NCI-H526 treated with DMSO at 0.1 percent for 48 hours (cell line): Measurements from ENCODE around the gene ZNF432.
"Not testable (repeated sequence)": the region's sequence is repeated elsewhere in the genome, so short reads cannot be mapped to it uniquely, and the experiment has no call there.

Experiments used
- DNase-seq: peaks from one replicate; lab custom pipeline; 2025; lab: John Stamatoyannopoulos, UW

The ZNF432 gene

GRCh38 chr19:52048555-52049501 is at the start of gene ZNF432:
TSS of gene ZNF432 (minus strand) at chr19:52048838. CDS start at chr19:52046868, 1,970 bp downstream.
- peak; percentile 93 for DNase-seq

DNA sequence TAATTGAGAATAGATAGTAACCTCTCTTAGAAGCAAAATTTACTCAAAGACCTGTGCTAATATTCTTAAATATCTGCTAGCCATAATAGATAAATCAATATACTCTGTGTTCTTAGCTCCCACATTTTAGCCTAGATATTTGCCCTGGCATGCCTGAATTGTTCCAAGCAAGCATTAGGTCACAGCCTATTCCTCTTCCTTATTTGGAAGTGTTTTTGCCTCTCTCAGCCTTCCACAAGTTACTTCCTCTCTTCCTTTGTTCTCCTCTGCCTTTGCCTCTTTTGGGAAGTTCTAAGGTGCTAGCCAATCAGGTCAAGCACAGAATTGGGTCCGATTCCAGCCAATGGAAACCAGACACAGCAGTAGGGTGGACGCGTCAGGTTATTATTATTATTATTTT is 47.8 kb upstream of the ZNF432 start:
- DNase-seq, result not testable (repeated sequence)

GRCh38 chr19:52095172-52096014 is 46.8 kb upstream of the ZNF432 start, which contains the start of gene ZNF841:
TSS of gene ZNF841 (minus strand) at chr19:52095765. CDS start at chr19:52084801, 10,964 bp downstream.
- peak; percentile 96 for DNase-seq

DNA sequence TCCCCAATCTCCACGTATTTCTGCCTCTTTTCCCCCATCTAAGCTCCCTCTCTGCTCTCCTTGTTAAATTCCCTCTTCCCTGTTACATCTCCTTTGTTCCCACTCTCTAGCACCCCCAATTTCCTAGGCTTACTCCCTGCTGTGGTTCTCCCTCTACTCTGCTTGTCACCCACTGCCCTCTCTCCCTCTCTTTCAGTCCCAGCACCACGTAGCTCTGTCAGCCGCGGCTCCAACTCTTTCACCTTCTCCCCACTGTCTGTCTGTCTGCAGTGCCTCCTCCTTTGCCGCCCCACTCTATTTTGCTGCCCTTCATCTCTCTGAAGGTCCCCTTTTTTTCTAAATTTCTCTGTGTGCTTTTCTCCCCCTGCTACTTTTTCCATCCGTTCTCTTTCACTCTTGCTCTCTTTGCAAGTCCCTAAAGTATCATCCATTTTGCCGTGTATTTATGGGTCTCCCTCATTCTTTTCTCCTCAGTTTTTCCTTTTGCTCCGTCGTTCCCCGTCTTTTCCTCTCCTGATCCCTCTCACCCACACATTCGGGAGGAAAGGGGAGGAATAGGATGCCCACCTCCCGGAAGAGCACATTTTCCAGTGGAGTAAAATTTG is 46.0 kb upstream of the ZNF432 start:
- DNase-seq, result no peak

DNA sequence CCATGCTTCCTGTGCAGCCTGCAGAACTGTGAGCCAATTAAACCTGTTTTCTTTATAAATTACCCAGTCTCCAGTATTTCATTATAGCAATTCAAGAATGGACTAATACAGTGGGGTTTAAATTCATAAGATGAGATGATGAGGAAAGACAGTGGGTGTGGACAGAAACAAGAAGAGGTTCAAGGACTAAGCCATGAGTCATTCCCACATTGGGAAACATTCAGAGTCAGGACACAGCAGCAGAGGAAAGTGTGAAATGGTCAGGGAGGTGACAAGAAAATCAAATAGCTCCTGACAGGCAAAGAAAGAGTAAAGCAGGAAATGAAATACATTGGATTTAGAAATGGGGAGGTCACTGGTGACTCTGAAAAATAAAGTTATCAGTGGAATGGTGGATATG is 37.8 kb upstream of the ZNF432 start:
- no peak for DNase-seq

GRCh38 chr19:52070496-52070895 is 21.9 kb upstream of the ZNF432 start:
- no peak for DNase-seq

DNA sequence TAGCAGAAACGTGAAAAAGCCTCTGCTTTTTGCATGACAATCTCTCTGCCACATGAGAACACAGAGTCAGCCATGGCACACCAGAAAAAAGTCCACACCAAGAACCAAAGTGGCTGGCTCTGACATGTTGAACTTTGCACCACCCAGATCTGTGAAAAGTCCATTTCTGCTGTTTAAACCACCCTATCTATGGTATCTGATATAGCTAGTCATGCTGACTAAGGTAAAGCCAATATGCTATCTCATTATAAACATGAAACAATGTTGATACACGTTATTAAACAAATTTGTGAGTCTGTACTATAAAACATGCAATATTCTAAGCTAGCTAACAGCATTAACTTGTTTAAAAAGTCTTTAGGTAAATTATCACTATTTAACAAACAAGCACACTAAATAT is 21.0 kb upstream of the ZNF432 start:
- DNase-seq, result no peak

DNA sequence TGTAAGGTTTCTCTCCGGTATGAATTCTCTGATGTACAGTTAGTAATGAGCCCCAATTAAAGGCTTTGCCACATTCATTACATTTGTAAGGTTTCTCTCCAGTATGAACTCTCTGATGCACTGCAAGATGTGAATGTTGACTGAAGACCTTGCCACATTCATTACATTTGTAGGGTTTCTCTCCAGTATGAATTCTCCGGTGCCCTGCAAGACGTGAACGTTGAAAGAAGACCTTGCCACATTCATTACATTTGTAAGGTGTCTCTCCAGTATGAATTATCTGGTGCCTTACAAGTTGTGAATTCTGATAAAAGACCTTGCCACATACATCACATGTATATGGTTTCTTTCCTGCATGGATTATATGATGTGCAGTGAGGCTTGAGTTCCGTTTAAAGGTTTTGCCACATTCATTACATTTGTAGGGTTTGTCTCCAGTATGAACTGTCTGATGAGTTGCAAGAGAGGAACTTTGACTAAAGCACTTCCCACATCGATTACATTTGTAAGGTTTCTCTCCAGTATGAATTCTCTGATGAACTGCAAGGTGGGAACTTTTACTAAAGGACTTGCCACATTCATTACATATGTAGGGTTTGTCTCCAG is 17.7 kb upstream of the ZNF432 start:
- DNase-seq, result no peak

GRCh38 chr19:52065399-52065798 is 16.8 kb upstream of the ZNF432 start:
- no peak for DNase-seq

DNA sequence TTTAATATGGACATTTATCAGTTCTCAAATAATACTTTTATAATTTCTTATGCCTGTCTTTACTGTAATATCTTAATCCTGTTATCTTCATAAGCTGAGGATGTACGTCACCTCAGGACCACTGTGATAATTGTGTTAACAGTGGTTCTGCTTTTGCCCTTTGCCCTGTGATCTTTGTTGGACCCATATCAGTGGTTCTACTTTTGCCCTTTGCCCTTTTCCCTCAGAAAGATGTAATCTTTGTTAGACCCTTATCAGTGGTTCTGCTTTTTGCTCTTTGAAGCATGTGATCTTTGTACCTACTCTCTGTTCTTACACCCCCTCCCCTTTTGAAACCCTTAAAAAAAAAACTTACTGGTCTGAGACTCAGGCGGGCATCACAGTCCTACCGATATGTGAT is 7.8 kb upstream of the ZNF432 start:
- DNase-seq, result not testable (repeated sequence)

- not testable (repeated sequence) for DNase-seq
Observed at GRCh38 chr19:52051736-52052135, 3.1 kb upstream of the ZNF432 start.

- no peak for DNase-seq
Observed at GRCh38 chr19:52039169-52039568, 9.5 kb downstream of the ZNF432 start.

GRCh38 chr19:52034051-52034728 is 14.4 kb downstream of the ZNF432 start:
- no peak for DNase-seq

GRCh38 chr19:52028780-52029123 is 19.9 kb downstream of the ZNF432 start:
- peak; percentile 76 for DNase-seq

DNA sequence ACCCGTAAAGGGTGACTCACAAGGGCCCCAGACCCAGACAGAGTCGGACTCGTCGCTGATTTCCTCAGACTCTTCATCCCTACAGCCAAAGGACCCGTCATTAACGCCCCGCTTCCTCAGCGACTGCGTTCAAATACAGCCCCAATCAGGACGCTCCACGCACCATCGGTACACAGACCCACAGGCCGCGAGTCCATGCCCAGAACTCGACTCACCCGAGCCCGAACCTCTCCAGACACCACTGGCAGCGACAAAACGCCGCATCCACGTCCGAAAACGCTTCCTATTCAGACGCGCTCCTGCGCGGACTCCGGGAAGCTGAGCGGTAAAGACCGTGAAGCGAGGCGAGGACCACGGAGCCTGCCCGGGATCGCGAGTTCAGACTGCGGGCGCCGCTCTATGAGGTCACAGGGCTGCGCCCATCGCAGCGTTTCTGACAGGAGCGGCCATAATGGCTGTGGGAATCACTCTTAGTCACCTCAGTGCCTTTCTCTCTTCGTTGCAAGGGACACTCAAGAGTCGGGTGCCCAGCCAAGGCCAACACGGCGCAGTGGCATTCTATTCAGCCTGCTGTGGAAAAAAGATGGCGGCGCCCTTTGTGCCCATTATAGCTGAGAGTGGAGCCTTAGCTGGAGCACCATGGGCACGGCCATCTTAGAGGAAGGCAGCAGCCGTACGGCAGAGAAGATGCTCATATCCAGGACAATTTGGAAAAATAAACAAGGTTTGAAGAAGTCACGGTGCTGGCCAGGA is 20.4 kb downstream of the ZNF432 start, which contains the start of gene ZNF614:
Gene ZNF614, minus strand, starts transcription at position 353 of the 753 bp plus-strand sequence. CDS start 2,634 bp downstream, outside the sequence.
- peak; percentile 95 for DNase-seq

DNA sequence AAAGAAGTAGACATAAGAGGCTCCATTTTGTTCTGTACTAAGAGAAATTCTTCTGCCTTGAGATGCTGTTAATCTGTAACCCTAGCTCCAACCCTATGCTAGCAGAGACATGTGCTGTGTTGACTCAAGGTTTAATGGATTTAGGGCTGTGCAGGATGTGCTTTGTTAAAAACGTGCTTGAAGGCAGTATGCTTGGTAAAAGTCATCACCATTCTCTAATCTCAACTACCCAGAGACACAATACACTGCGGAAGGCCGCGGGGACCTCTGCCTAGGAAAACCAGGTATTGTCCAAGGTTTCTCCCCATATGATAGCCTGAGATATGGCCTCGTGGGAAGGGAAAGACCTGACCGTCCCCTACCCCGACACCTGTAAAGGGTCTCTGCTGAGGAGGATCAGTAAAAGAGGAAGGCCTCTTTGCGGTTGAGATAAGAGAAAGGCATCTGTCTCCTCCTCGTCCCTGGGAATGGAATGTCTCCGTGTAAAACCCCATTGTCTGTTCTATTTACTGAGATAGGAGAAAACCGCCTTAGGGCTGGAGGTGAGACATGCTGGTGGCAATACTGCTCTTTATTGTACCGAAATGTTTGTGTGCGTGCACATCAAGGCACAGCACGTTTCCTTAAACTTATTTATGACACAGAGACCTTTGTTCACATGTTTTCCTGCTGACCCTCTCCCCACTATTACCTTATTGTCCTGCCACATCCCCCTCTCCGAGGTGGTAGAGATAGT is 22.2 kb downstream of the ZNF432 start:
- not testable (repeated sequence) for DNase-seq

DNA sequence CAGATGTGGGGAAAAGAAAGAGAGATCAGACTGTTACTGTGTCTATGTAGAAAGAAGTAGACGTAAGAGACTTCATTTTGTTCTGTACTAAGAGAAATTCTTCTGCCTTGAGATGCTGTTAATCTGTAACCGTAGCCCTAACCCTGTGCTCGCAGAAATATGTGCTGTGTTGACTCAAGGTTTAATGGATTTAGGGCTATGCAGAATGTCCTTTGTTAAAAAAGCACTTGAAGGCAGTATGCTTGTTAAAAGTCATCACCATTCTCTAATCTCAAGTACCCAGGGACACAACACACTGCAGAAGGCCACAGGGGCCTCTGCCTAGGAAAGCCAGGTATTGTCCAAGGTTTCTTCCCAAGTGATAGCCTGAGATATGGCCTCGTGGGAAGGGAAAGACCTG is 24.2 kb downstream of the ZNF432 start:
- not testable (repeated sequence) for DNase-seq

- no peak for DNase-seq
Observed at GRCh38 chr19:52022193-52022592, 26.4 kb downstream of the ZNF432 start.

- DNase-seq, result no peak
Observed at GRCh38 chr19:52020506-52020905, 28.1 kb downstream of the ZNF432 start.

DNA sequence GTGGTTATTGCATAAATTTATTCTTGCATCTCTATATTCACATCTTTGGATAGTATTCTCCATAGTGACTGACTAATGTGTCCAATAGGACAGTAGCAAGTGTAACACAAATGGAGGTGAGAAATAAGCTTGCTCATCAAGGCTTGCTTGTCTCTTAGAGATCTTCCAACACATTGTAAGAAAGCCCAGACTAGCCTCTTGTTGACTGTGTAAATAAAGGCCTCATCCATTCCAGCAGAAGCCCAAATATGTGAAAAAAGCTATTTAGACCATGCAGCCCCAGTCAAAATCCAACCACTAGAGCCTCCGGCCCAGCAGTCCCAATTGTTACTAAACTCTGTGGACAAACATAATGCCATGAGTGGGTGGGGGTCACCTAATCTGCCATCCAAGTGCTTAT is 38.0 kb downstream of the ZNF432 start:
- no peak for DNase-seq
